HFFc6 (cell line): ENCODE measurements around the gene MAD1L1. TPM values are rescaled to one million over a fixed set of nuclear protein-coding genes. Genes with fewer than 3 reads are reported as not detected.

Experiments
- DNase-seq: peaks from one replicate; pipeline ENCODE4 v3.0.0-alpha.2; 2018
- H3K27ac Mint-ChIP-seq: 2 replicates; pipeline ENCODE4 v1.8.0; 2020; ENCODE audit warnings: mild to moderate bottlenecking, mixed read lengths
- H3K27me3 Mint-ChIP-seq: 2 replicates; pipeline ENCODE4 v1.8.0; 2021; ENCODE audit warnings: mild to moderate bottlenecking, moderate library complexity, mixed read lengths; ENCODE audit not compliant: insufficient read depth
- H3K36me3 Mint-ChIP-seq: 2 replicates; pipeline ENCODE4 v1.8.0; 2021; ENCODE audit warnings: low read depth, mixed read lengths
- H3K4me1 Mint-ChIP-seq: 2 replicates; pipeline ENCODE4 v1.8.0; 2020; ENCODE audit warnings: low read depth, mixed read lengths
- H3K4me3 Mint-ChIP-seq: 2 replicates; pipeline ENCODE4 v1.8.0; 2020; ENCODE audit warnings: mild to moderate bottlenecking, moderate library complexity, mixed read lengths
- H3K9me3 Mint-ChIP-seq: 2 replicates; pipeline ENCODE4 v1.8.0; 2020; ENCODE audit warnings: mild to moderate bottlenecking, mixed read lengths
- CTCF ChIP-seq: fragments of 200-600 bp; sonication (generic); IDR thresholded peaks from 2 replicates; pipeline ENCODE4 v1.5.0; 2021; ENCODE audit warnings: antibody characterized with exemption, mild to moderate bottlenecking
- total RNA-seq, 6 experiments: library from RNA; stranded (reverse); fragmentation: NEBNext Ultra II Directional; extraction: Animal tissue kit (Norgen Biotek cat#: 25700); gene quantifications; 2 replicates in 1 of 6; 3 replicates in 5 of 6; pipeline ENCODE4 v1.2.3, GENCODE V29; 2021

MAD1L1 gene
- total RNA-seq, 6 experiments from 2014 or later = 34.6 to 44.8 (median 40.2) TPM

DNA sequence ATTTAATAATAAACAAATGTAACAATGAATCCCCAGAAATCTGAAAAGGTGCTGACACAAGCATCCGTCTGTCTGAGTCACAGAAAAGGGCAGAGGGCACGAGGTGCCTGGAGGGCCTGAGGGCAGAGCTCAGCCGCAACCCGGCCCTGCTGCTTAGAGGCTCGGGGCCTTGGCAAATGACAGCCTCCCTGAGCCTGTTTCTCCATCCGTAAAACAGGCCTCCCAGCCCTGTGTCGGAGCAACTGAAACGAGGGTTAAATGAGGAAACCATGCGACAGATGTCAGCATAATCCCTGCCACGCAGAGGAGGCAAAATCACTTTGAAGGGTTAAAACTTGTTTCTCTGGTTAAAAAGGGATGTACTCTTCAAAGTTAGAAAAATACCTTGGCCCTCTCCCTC, 34.2 kb upstream of the MAD1L1 start:
- Mint-ChIP-seq H3K27me3 (no peaks in the 10 kb centered on the region), H3K9me3 (no peaks in the 10 kb centered on the region), H3K27ac (peak overlapping the region; percentile 90), H3K4me3 (peak overlapping the region; percentile 61), H3K4me1 (peaks cover 25% of the 10 kb centered on the region), H3K36me3 (peaks cover 10% of the 10 kb centered on the region)
- TF ChIP-seq CTCF = no peak
- peak; percentile 71 for DNase-seq

- no peak overlapping the region for H3K27ac Mint-ChIP-seq
- H3K4me1 Mint-ChIP-seq = peaks cover 11% of the 10 kb centered on the region
- TF ChIP-seq CTCF = no peak
- DNase-seq = no peak
- no peaks in the 10 kb centered on the region for H3K9me3 Mint-ChIP-seq
- H3K36me3 Mint-ChIP-seq = peaks cover 13% of the 10 kb centered on the region
- H3K27me3 Mint-ChIP-seq = no peaks in the 10 kb centered on the region
- no peak overlapping the region for H3K4me3 Mint-ChIP-seq
These were observed 31.4 kb upstream of the MAD1L1 start for GRCh38 chr7:2264158-2264557.

GRCh38 chr7:2263176-2263575, 30.4 kb upstream of the MAD1L1 start:
- H3K4me3 Mint-ChIP-seq = no peak overlapping the region
- H3K4me1 Mint-ChIP-seq = peaks cover 8% of the 10 kb centered on the region
- H3K36me3 Mint-ChIP-seq = peaks cover 13% of the 10 kb centered on the region
- H3K9me3 Mint-ChIP-seq = no peaks in the 10 kb centered on the region
- H3K27me3 Mint-ChIP-seq = no peaks in the 10 kb centered on the region
- H3K27ac Mint-ChIP-seq = no peak overlapping the region
- DNase-seq = no peak
- TF ChIP-seq CTCF = no peak

DNA sequence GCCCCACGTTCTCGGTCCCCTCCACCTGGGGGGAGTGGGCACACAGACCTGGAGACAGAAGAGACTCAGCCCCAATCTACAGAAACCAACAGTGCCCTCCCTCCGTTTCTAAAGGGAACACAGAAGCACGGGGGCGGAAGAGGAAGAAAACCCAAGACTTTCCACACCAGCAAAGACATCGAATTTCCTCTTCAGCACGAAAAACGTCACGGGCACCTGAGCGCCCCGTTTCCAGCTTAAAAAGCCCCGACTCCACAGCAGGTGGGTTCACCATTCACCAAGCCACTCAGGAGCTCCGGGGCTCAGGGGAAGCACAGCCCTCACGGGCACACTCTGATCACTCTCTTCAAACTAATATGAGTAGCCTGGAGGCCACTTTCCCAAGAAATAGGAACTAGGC, 28.9 kb upstream of the MAD1L1 start:
- H3K27me3 Mint-ChIP-seq = no peaks in the 10 kb centered on the region
- H3K4me1 Mint-ChIP-seq = peaks cover 3% of the 10 kb centered on the region
- no peak for TF ChIP-seq CTCF
- H3K36me3 Mint-ChIP-seq = peaks cover 13% of the 10 kb centered on the region
- no peak overlapping the region for H3K4me3 Mint-ChIP-seq
- no peak for DNase-seq
- H3K9me3 Mint-ChIP-seq = no peaks in the 10 kb centered on the region
- H3K27ac Mint-ChIP-seq = no peak overlapping the region

GRCh38 chr7:2260820-2261219, 28.1 kb upstream of the MAD1L1 start:
- Mint-ChIP-seq H3K4me1 (no peaks in the 10 kb centered on the region), H3K27ac (no peak overlapping the region)

More at GRCh38 chr7:2260820-2261219, 28.1 kb upstream of the MAD1L1 start:
- no peaks in the 10 kb centered on the region for H3K9me3 Mint-ChIP-seq
- DNase-seq = no peak
- H3K36me3 Mint-ChIP-seq = peaks cover 13% of the 10 kb centered on the region
- no peaks in the 10 kb centered on the region for H3K27me3 Mint-ChIP-seq
- no peak overlapping the region for H3K4me3 Mint-ChIP-seq
- no peak for TF ChIP-seq CTCF
